Effector memory CD4-positive, alpha-beta T cell (primary cell): ENCODE data around the gene MEGF8.
A peak's percentile ranks its signal among the peaks of the same experiment; 100 is the strongest.

Source experiments
- DNase-seq, 3 donors: peaks; one replicate each; pipeline ENCODE4 v3.0.0-alpha.2; 2020
- H3K27ac ChIP-seq: 2 replicates; pipeline ENCODE4 v1.7.0; 2013; ENCODE audit warnings: mild to moderate bottlenecking, low read length, moderate library complexity; ENCODE audit not compliant: insufficient read depth, poor library complexity, severe bottlenecking
- H3K27me3 ChIP-seq: replicated peaks from 2 replicates; pipeline ENCODE4 v1.7.0; 2013; ENCODE audit warnings: mild to moderate bottlenecking, low read length; ENCODE audit not compliant: insufficient read depth, control insufficient read depth, poor library complexity, severe bottlenecking
- H3K36me3 ChIP-seq: 2 replicates; pipeline ENCODE4 v1.7.0; 2013; ENCODE audit warnings: mild to moderate bottlenecking, low read length, moderate library complexity; ENCODE audit not compliant: control insufficient read depth, insufficient read depth
- H3K4me1 ChIP-seq: 2 replicates; pipeline ENCODE4 v1.7.0; 2013; ENCODE audit warnings: low read length, mild to moderate bottlenecking; ENCODE audit not compliant: control insufficient read depth, insufficient read depth, poor library complexity, severe bottlenecking
- H3K4me3 ChIP-seq: 2 replicates; pipeline ENCODE4 v1.7.0; 2013; ENCODE audit warnings: low read length, low read depth, mild to moderate bottlenecking; ENCODE audit not compliant: insufficient read depth, poor library complexity, severe bottlenecking
- H3K9me3 ChIP-seq: 2 replicates; pipeline ENCODE4 v1.7.0; 2013; ENCODE audit warnings: mild to moderate bottlenecking, low read length, moderate library complexity; ENCODE audit not compliant: control insufficient read depth

The MEGF8 gene

DNA sequence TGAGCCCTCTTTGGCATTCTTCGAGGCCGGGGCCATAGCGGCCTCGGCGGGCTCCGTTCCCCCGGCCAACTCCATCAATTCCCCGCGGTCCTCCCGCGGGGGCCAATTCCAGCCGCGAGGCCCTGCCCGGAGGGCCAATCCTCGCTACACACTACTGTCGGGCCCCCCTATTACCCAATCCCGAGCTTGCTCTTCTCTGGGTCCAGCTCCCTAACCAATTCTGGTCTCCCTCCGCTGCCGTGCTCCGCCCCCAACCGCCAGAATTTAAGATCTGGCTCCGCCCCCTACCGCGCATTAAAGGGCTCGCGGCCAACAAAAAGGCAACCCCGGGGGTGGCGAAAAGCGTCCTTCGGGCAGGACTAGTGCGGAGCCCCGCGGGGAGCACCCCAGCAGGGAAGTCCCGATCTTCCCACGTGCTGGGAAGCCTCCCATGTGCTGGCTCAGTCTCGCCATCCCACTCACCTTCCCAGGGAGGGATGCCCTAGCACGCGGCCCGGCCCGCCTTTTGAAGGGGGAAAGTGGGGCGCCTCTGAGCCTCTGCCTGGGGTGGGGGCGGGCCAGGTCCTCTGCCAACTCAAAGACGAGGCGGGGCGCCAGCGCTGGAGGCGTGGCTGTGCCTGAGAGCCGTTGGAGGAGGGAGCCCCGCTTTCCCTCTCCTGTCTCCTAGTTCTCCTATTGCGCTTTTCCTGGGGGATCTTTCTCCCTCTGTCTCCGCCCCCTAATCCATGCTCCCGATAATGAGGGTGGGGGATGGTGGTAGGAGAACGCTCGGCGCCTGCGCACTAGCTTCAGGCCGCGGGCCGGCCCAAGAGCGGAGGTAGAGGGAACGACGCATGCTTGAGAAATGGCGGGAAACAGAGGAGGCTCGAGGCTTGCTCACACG, 98.3 kb downstream of the MEGF8 start:
- H3K4me1 ChIP-seq: peaks cover 27% of the 10 kb centered on the region

DNA sequence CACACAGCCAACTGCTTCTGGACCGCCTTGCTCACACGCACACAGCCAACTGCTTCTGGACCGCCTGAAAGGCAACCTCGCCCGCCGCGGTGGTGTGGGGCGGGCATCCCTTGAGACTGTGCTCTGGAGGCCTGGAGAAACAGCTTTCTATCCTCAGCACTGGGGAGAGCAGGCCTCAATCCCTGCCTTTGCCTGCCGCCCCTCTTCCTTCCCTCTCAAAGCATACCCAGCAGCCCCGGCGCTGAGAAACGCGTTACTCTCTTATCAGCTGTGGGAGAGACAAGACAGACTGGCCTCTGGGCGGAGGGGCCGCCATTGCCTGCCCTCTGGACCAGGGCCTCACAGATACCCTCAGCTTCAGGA, 98.9 kb downstream of the MEGF8 start:
- H3K36me3 ChIP-seq: no peaks in the 10 kb centered on the region
- H3K4me3 ChIP-seq: peak overlapping the region; percentile 80
- no peak for DNase-seq
- H3K27me3 ChIP-seq: no peaks in the 10 kb centered on the region
- H3K4me1 ChIP-seq: peaks cover 27% of the 10 kb centered on the region
- no peak overlapping the region for H3K27ac ChIP-seq
- no peaks in the 10 kb centered on the region for H3K9me3 ChIP-seq

More for the DNA sequence above, 98.3 kb downstream of the MEGF8 start:
- peak; percentile 85 to 89 (median 87) for DNase-seq
- Histone ChIP-seq H3K27ac (peak overlapping the region; percentile 75), H3K36me3 (no peaks in the 10 kb centered on the region), H3K9me3 (no peaks in the 10 kb centered on the region), H3K27me3 (no peaks in the 10 kb centered on the region), H3K4me3 (peak overlapping the region; percentile 80)

DNA sequence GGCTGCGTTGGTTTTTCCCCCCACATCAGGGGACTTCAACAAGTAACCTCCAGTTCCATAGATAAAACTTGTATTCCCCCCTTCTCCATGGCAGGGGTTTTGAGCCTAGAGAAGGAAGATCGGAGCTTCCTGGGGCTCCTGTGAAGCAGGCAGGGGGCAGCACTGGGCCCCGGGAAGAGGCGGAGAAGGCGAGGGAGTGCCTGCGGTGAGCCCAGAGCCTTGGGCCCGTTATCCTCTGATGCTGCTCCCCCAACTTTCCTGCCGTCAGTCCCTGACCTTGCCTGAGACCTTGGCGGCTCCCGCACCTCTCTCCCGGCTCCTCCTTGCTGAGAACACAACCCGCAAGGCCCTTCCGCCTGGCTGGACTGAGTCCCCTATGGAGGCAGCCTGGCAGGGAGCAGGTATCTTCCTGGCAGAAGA, 99.3 kb downstream of the MEGF8 start:
- Histone ChIP-seq H3K9me3 (no peaks in the 10 kb centered on the region), H3K27ac (no peak overlapping the region), H3K4me1 (peaks cover 24% of the 10 kb centered on the region), H3K36me3 (no peaks in the 10 kb centered on the region), H3K27me3 (no peaks in the 10 kb centered on the region), H3K4me3 (no peak overlapping the region)
- DNase-seq: no peak

DNA sequence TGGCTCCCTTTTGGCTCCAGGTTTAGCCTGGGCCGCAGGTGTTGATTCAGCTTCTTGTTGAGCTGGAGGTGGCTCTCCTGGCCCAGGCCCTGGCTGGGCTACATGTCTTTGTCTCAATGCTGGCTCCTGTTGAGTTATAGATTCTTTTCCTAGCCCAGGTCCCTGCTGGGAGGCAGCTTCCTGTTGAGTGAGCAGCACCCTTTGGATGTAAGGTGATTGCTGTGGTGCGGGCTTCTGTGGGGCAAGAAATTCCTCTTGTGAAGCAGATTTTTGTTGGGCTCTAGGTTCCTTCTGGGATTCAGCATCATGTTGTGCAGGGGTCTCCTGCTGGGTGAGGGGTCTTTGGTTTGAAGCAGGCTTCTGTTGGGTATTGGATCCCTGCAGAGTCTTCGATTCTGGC, 101.2 kb downstream of the MEGF8 start:
- H3K9me3 ChIP-seq: no peaks in the 10 kb centered on the region
- H3K4me3 ChIP-seq: no peak overlapping the region
- H3K4me1 ChIP-seq: peaks cover 23% of the 10 kb centered on the region
- no peak for DNase-seq
- no peak overlapping the region for H3K27ac ChIP-seq
- no peaks in the 10 kb centered on the region for H3K36me3 ChIP-seq
- no peaks in the 10 kb centered on the region for H3K27me3 ChIP-seq

DNA sequence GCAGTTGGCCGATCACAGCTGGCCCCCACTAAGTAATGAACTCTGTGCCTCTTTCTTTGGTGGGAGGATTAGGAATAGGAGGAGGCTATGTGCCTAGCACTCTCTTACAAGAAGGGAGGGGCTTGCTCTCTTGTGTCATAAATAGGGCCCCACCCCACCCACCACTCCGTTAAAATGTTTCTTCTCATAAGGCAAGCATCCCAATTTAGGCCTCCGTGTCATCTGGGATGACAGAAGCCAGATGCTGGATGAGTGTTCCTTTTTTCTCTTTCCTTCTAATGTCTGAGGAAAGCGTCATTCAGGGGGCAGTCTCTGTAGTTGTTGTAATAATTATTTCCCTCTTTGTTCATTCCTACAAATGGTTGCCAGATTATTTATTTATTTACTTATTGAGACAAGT, 101.9 kb downstream of the MEGF8 start, which contains the start of gene LIPE:
TSS of gene LIPE (minus strand) at position 76 of the 400 bp plus-strand sequence. CDS start 239 bp downstream, outside the sequence.
- H3K4me1 ChIP-seq: peaks cover 17% of the 10 kb centered on the region
- H3K36me3 ChIP-seq: no peaks in the 10 kb centered on the region
- H3K4me3 ChIP-seq: no peak within 1 kb of the TSS
- no peak within 1 kb of the TSS for H3K27ac ChIP-seq
- H3K27me3 ChIP-seq: no peaks in the 10 kb centered on the region
- no peaks in the 10 kb centered on the region for H3K9me3 ChIP-seq
- no peak for DNase-seq
